Small intestine (tissue), 7 donors: Measurements from ENCODE around the gene CLDND1. TPM values are rescaled to one million over a fixed set of nuclear protein-coding genes. Genes with fewer than 3 reads are reported as not detected.

ENCODE experiments used
- DNase-seq, 2 donors: peaks; one replicate each; pipeline versions ENCODE4 v3.0.0 to v3.0.0-alpha.2; 2013
- FAIRE-seq: peaks from 2 replicates; lab custom pipeline; 2012; peaks lifted over from hg19 to GRCh38; lab: Jason Lieb, UNC
- H3K27ac ChIP-seq, 3 donors: one replicate each; pipeline ENCODE4 v1.5.1; 2013; ENCODE audit warnings: low read length in 2 of 3, mild to moderate bottlenecking in 2 of 3, control low read depth in 1 of 3, inconsistent platforms in 1 of 3, low read depth in 1 of 3, moderate library complexity in 1 of 3
- H3K27me3 ChIP-seq, 3 donors: one replicate each; pipeline ENCODE4 v1.6.1; 2013; ENCODE audit warnings: low read length in 3 of 3, inconsistent platforms in 1 of 3; ENCODE audit not compliant: control insufficient read depth in 3 of 3, insufficient read depth in 3 of 3
- H3K36me3 ChIP-seq, 3 donors: one replicate each; pipeline ENCODE4 v1.6.1; 2013; ENCODE audit warnings: low read length in 3 of 3, inconsistent platforms in 1 of 3, low read depth in 1 of 3, mild to moderate bottlenecking in 1 of 3, moderate library complexity in 1 of 3; ENCODE audit not compliant: control insufficient read depth in 3 of 3, insufficient read depth in 2 of 3
- H3K4me1 ChIP-seq, 3 donors: one replicate each; pipeline ENCODE4 v1.6.1; 2013; ENCODE audit warnings: low read length in 2 of 3, inconsistent platforms in 1 of 3, low read depth in 1 of 3, mild to moderate bottlenecking in 1 of 3, moderate library complexity in 1 of 3; ENCODE audit not compliant: control insufficient read depth in 3 of 3, insufficient read depth in 2 of 3
- H3K4me3 ChIP-seq, 3 donors: one replicate each; pipeline ENCODE4 v1.5.1; 2013; ENCODE audit warnings: low read length in 3 of 3, control low read depth in 1 of 3, inconsistent platforms in 1 of 3, low read depth in 1 of 3, mild to moderate bottlenecking in 1 of 3, moderate library complexity in 1 of 3
- H3K9me3 ChIP-seq, 2 donors: one replicate each; pipeline ENCODE4 v1.6.1; 2013; ENCODE audit warnings: low read depth in 1 of 2, low read length in 1 of 2; ENCODE audit not compliant: control insufficient read depth in 2 of 2, insufficient read depth in 1 of 2
- WGBS, 3 donors: extraction: QIAGEN DNeasy Blood & Tissue Kit; methylation state at CpG; one replicate each; pipeline ENCODE4 v1.1.7; 2013; 5-methylcytosine and 5-hydroxymethylcytosine counted together
- polyA plus RNA-seq, 4 donors: library from polyadenylated mRNA; stranded (reverse) in 3 of 4; unstranded in 1 of 4; fragments of 200-250 nt in 3 of 4; fragments of 120-200 nt in 1 of 4; gene quantifications; one replicate each; pipeline versions ENCODE4 v1.2.1 to v1.2.3, GENCODE V29; 2013
- donor health status: healthy with polysubstance abuse.
- donor health status: control.
- donor health status: control.
- donor health status: Bipolar disorder and iron deficiency.
- donor health status: healthy.

Gene CLDND1
- polyA plus RNA-seq, 4 donors = 30.8 to 98.9 (median 51.8) TPM

- peaks cover 3 to 11% (median 4%) of the 10 kb centered on the region in 3 donors for H3K4me1 ChIP-seq
Observed at GRCh38 chr3:98518816-98519215, 3.9 kb downstream of the CLDND1 start.

GRCh38 chr3:98514948-98515347, 7.8 kb downstream of the CLDND1 start:
- Histone ChIP-seq H3K27ac (no peak overlapping the region), H3K4me3 (no peak overlapping the region), H3K4me1 (peaks cover 0 to 2% (median 0%) of the 10 kb centered on the region in 3 donors), H3K27me3 (no peaks in the 10 kb centered on the region), H3K9me3 (no peaks in the 10 kb centered on the region), H3K36me3 (peaks cover 3 to 12% (median 10%) of the 10 kb centered on the region in 3 donors)
- FAIRE-seq = no peak
- 79 to 96% (median 88%) methylated on average over 1 of the region's 1 CpG for WGBS, 3 donors
- no peak for DNase-seq

More at GRCh38 chr3:98518816-98519215, 3.9 kb downstream of the CLDND1 start:
- H3K36me3 ChIP-seq = peaks cover 3 to 10% (median 6%) of the 10 kb centered on the region in 3 donors
- 93 to 100% (median 93%) methylated on average over 2 of the region's 2 CpGs for WGBS, 3 donors
- H3K27me3 ChIP-seq = no peaks in the 10 kb centered on the region
- no peak overlapping the region for H3K27ac ChIP-seq
- FAIRE-seq (no peak), DNase-seq (no peak)
- no peak overlapping the region for H3K4me3 ChIP-seq
- no peaks in the 10 kb centered on the region for H3K9me3 ChIP-seq

- Histone ChIP-seq H3K36me3 (peaks cover 3 to 9% (median 7%) of the 10 kb centered on the region in 3 donors), H3K4me1 (no peaks in the 10 kb centered on the region), H3K27me3 (no peaks in the 10 kb centered on the region), H3K4me3 (no peak overlapping the region), H3K9me3 (no peaks in the 10 kb centered on the region), H3K27ac (no peak overlapping the region)
- whole genome bisulfite sequencing, 3 donors = 96 to 97% (median 97%) methylated on average over 3 of the region's 3 CpGs
- DNase-seq (no peak), FAIRE-seq (no peak)
Observed at GRCh38 chr3:98513736-98514135, 9.0 kb downstream of the CLDND1 start.

- Histone ChIP-seq H3K27me3 (no peaks in the 10 kb centered on the region), H3K36me3 (peaks cover 3 to 9% (median 7%) of the 10 kb centered on the region in 3 donors), H3K9me3 (no peaks in the 10 kb centered on the region), H3K4me3 (no peak overlapping the region), H3K4me1 (no peaks in the 10 kb centered on the region), H3K27ac (no peak overlapping the region)
- DNase-seq (no peak), FAIRE-seq (no peak)
- WGBS, 3 donors = 73 to 78% (median 77%) methylated on average over 4 of the region's 4 CpGs
Observed at GRCh38 chr3:98513091-98513511, 9.6 kb downstream of the CLDND1 start.

GRCh38 chr3:98512576-98512975, 10.1 kb downstream of the CLDND1 start:
- WGBS, 3 donors = 89 to 96% (median 95%) methylated on average over 4 of the region's 4 CpGs
- H3K27ac ChIP-seq = no peak overlapping the region
- no peaks in the 10 kb centered on the region for H3K27me3 ChIP-seq
- peaks cover 3 to 9% (median 7%) of the 10 kb centered on the region in 3 donors for H3K36me3 ChIP-seq
- FAIRE-seq (no peak), DNase-seq (no peak)
- no peaks in the 10 kb centered on the region for H3K9me3 ChIP-seq
- H3K4me1 ChIP-seq = no peaks in the 10 kb centered on the region
- no peak overlapping the region for H3K4me3 ChIP-seq

GRCh38 chr3:98508582-98508981, 14.1 kb downstream of the CLDND1 start:
- H3K27me3 ChIP-seq = no peaks in the 10 kb centered on the region
- WGBS, 3 donors = 93 to 98% (median 98%) methylated on average over 2 of the region's 2 CpGs
- no peak for DNase-seq
- H3K9me3 ChIP-seq = no peaks in the 10 kb centered on the region
- no peak for FAIRE-seq
- peaks cover 0 to 6% (median 0%) of the 10 kb centered on the region in 3 donors for H3K36me3 ChIP-seq
- no peak overlapping the region for H3K4me3 ChIP-seq
- peaks cover 0 to 2% (median 0%) of the 10 kb centered on the region in 3 donors for H3K4me1 ChIP-seq
- H3K27ac ChIP-seq = no peak overlapping the region

- Histone ChIP-seq H3K36me3 (no peaks in the 10 kb centered on the region), H3K9me3 (no peaks in the 10 kb centered on the region), H3K27me3 (no peaks in the 10 kb centered on the region), H3K27ac (no peak overlapping the region), H3K4me3 (no peak overlapping the region), H3K4me1 (peaks cover 0 to 2% (median 0%) of the 10 kb centered on the region in 3 donors)
- no peak for FAIRE-seq
- 39 to 58% (median 51%) methylated on average over 4 of the region's 4 CpGs for WGBS, 3 donors
- no peak for DNase-seq
Observed at GRCh38 chr3:98504539-98504938, 18.2 kb downstream of the CLDND1 start.

GRCh38 chr3:98501863-98502576, 20.7 kb downstream of the CLDND1 start:
- H3K27ac ChIP-seq = no peak overlapping the region
- H3K36me3 ChIP-seq = no peaks in the 10 kb centered on the region
- H3K4me1 ChIP-seq = peaks cover 0 to 2% (median 0%) of the 10 kb centered on the region in 3 donors
- DNase-seq (no peak), FAIRE-seq (no peak)
- 69 to 88% (median 82%) methylated on average over 5 of the region's 5 CpGs for WGBS, 3 donors
- H3K9me3 ChIP-seq = no peaks in the 10 kb centered on the region
- H3K4me3 ChIP-seq = no peak overlapping the region
- no peaks in the 10 kb centered on the region for H3K27me3 ChIP-seq
